GM18873 (cell line): Measurements from ENCODE around the gene ZNF614.
"Not testable (repeated sequence)": the region's sequence is repeated elsewhere in the genome, so short reads cannot be mapped to it uniquely, and the experiment has no call there.

Source experiments
- ATAC-seq: cut with Tn5 transposase; IDR thresholded peaks from one replicate; pipeline ENCODE4 v1.9.1; 2021; ENCODE audit warnings: mild to moderate bottlenecking, moderate library complexity, moderate number of reproducible peaks; ENCODE audit not compliant: unreplicated experiment, low FRiP score

The ZNF614 gene

DNA sequence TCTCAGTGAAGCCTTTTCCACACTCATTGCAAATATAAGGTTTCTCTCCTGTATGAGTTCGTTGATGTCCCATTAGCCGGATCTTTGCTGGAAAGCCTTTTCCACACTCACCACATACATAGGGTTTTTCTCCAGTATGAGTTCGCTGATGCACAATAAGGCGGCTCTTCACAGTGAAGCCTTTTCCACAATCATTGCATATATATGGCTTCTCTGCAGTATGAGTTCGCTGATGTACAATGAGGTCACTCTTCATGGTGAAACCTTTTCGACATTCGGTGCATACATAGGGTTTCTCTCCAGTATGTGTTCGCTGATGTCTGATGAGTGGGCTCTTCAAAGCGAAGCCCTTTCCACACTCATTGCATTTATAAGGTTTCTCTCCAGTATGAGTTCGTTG, 34.8 kb downstream of the ZNF614 start:
- ATAC-seq, result no peak

GRCh38 chr19:51986309-51987291, 41.6 kb downstream of the ZNF614 start, which contains the start of gene ZNF350:
Gene ZNF350, minus strand, starts transcription at chr19:51986840. Its CDS starts 12,480 bp downstream, at chr19:51974360.
- ATAC-seq, result peak; percentile 69

- ATAC-seq, result no peak
Observed at GRCh38 chr19:51983361-51983760, 44.8 kb downstream of the ZNF614 start.

DNA sequence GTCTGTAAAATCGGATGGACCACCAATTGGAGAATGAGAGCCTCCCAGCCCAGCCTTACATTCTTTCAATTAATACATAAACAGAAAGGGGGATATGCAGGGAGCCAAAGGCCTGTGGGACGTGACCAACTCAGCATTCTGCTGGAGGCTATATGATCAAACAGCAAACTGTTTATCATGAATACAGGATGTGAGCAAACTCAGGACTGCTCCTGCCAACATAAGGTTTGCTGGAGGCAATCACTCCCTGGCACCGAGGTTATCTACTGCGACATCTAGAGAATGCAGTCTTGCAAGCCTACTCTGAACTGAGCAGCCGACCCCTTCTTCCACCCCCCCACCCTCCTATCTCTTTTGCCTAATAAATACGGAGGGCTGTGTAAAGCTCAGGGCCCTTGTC, 47.3 kb downstream of the ZNF614 start:
- not testable (repeated sequence) for ATAC-seq

GRCh38 chr19:51980116-51980736, 48.0 kb downstream of the ZNF614 start:
- no peak for ATAC-seq

DNA sequence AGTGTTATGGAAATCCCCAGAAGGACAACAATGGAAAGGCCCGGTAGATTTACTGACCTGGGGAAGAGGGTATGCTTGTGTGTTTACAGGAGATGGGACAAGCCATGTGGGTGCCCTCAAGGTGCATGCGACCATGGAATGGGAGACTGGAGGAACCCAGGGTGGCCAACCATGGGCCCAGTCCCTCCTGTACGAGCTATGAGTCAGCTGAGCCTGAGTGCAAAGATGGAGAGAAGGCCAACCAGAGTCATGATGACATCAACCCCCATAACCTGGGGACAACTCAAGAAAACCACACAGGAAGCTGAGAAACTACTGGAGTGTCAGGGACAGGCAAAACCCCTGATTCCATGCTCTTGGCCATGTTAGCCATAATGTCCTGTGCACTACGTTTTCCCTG, 49.3 kb downstream of the ZNF614 start:
- ATAC-seq, result no peak

DNA sequence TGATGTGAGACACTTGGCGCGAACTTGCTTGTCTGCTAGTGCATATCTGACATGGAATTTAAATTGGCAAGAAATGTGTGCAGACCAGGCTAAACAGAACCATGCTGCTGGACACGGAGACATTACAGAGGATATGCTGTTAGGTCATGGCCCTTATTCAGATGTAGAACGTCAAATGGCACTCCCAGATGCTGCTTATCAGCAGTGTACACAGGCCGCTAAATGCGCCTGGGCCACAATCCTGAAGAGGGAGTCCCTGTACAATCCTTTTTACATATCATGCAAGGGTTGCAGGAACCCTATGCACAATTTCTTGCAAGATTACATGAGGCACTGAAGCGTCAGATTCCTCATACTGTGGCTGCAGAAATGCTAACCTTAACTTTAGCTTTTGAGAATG, 50.8 kb downstream of the ZNF614 start:
- ATAC-seq, result no peak

DNA sequence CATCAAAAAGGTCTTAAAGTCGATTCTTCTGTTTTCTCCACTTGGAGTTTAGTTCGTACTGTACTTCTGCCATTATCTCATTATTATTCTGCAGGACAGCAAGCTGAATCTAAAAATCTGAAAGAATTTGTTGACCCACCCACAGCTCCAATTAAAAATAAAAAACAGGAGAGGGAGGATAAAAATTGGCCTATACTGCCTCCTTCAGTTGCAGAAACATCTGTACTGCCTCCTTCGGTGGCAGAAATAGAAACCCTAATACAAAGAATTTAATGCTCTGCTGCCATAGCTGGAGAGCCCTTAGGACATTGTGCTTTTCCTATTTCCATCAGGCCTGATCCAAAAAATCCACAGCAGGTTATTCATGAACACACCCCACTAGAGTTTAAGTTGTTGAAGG, 51.3 kb downstream of the ZNF614 start:
- no peak for ATAC-seq

DNA sequence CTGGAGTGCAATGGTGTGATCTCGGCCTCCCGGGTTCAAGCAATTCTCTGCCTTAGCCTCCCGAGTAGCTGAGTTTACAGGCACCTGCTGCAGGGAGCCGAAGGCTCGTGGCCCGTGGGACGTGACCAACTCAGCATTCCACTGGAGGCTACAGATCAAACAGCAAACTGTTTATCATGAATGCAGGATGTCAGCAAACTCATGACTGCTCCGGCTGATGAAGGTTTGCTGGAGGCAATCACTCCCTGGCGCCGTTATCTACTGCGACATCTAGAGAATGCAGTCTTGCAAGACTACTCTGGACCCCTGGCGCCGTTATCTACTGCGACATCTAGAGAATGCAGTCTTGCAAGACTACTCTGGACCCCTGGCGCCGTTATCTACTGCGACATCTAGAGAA, 52.4 kb downstream of the ZNF614 start:
- ATAC-seq, result not testable (repeated sequence)

DNA sequence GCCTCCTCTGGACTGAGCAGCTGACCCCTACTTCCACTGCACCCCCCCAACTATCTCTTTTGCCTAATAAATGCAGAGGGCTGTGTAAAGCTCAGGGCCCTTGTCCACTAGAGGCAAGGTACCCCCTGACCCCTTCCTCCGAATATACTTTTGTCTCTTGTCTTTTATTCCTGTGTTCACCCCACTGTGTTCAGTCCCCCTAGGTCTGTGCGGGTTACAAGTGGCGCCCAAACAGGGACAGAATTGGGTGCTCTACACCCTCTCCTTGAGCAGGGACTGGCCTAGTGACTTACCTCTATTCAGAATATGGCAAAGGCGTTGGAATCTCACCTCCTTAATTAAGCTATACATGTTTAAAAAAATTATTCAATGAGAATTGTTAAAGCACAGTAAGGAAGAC, 56.6 kb downstream of the ZNF614 start:
- ATAC-seq, result no peak

DNA sequence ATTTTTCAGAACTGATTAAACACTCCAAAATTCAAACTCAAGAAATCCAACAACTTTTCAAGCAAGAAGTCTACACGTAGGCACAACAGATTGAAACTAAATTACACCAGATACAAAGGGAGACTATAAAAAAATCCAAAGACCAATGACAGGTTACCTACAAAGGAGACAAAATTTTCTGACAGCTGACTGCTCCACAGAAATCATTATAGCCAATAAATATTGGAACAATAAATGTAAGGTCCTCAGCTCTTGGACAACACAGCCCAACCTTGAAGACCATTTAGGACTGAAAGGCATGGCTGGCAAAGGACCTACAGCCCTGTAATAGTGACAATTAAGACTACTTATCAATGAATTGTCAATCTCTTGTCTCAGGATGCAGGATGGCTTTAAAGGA, 57.5 kb downstream of the ZNF614 start:
- no peak for ATAC-seq

DNA sequence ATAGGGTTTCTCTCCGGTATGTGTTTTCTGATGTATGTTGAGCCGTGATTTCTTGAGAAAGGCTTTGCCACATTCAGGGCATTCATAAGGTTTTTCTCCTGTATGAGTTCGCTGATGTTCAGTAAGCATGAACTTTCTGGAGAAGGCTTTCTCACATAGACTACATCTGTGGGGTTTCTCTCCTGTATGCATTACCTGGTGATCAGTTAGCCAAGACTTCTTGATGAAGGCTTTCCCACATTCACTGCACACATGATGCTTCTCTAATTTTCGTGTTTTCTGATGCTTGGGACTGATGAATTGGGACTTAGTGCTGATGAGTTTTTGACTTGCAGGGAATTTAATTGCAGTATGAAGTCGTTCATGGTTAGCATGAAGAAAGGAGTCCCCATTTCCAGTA, 62.6 kb downstream of the ZNF614 start:
- ATAC-seq, result no peak
